ENCODE results near the gene FILIP1.
A peak's percentile ranks its signal among the peaks of the same experiment; 100 is the strongest.

The FILIP1 gene

GRCh38 chr6:75501756-75502155 is 8.2 kb upstream of the FILIP1 start:
- no peak for DNase-seq
- H3K27me3 ChIP-seq (ENCODE audit: insufficient read depth, low read depth, severe bottlenecking): no peaks in the 10 kb centered on the region
- H3K9me3 ChIP-seq (ENCODE audit: severe bottlenecking): no peaks in the 10 kb centered on the region
- no peak for TF ChIP-seq CTCF (IDR thresholded peaks at IDR 0.05; ENCODE audit: low read depth, low read length)
- H3K27ac ChIP-seq: no peak overlapping the region
- H3K4me3 ChIP-seq (ENCODE audit: low read depth, low read length): no peak overlapping the region
- no peaks in the 10 kb centered on the region for H3K36me3 ChIP-seq

- no peaks in the 10 kb centered on the region for H3K36me3 ChIP-seq
- no peak overlapping the region for H3K4me3 ChIP-seq (ENCODE audit: low read depth, low read length)
- no peak for DNase-seq
- no peaks in the 10 kb centered on the region for H3K9me3 ChIP-seq (ENCODE audit: severe bottlenecking)
- TF ChIP-seq CTCF (IDR thresholded peaks at IDR 0.05; ENCODE audit: low read depth, low read length): no peak
- H3K27me3 ChIP-seq (ENCODE audit: insufficient read depth, low read depth, severe bottlenecking): no peaks in the 10 kb centered on the region
- H3K27ac ChIP-seq: no peak overlapping the region
Observed at GRCh38 chr6:75499640-75500039, 6.0 kb upstream of the FILIP1 start.

GRCh38 chr6:75498862-75499261 is 5.3 kb upstream of the FILIP1 start:
- Histone ChIP-seq H3K4me3 (ENCODE audit: low read depth, low read length) (no peak overlapping the region), H3K27ac (no peak overlapping the region), H3K36me3 (no peaks in the 10 kb centered on the region), H3K27me3 (ENCODE audit: insufficient read depth, low read depth, severe bottlenecking) (no peaks in the 10 kb centered on the region), H3K9me3 (ENCODE audit: severe bottlenecking) (no peaks in the 10 kb centered on the region)
- no peak for TF ChIP-seq CTCF (IDR thresholded peaks at IDR 0.05; ENCODE audit: low read depth, low read length)
- no peak for DNase-seq

- TF ChIP-seq CTCF (IDR thresholded peaks at IDR 0.05; ENCODE audit: low read depth, low read length): no peak
- Histone ChIP-seq H3K36me3 (no peaks in the 10 kb centered on the region), H3K4me3 (ENCODE audit: low read depth, low read length) (no peak overlapping the region), H3K27ac (no peak overlapping the region), H3K9me3 (ENCODE audit: severe bottlenecking) (no peaks in the 10 kb centered on the region), H3K27me3 (ENCODE audit: insufficient read depth, low read depth, severe bottlenecking) (no peaks in the 10 kb centered on the region)
- DNase-seq: no peak
Observed at GRCh38 chr6:75497994-75498393, 4.4 kb upstream of the FILIP1 start.

- Histone ChIP-seq H3K9me3 (ENCODE audit: severe bottlenecking) (no peaks in the 10 kb centered on the region), H3K4me3 (ENCODE audit: low read depth, low read length) (no peak overlapping the region), H3K36me3 (no peaks in the 10 kb centered on the region), H3K27me3 (ENCODE audit: insufficient read depth, low read depth, severe bottlenecking) (no peaks in the 10 kb centered on the region), H3K27ac (no peak overlapping the region)
- DNase-seq: no peak
- no peak for TF ChIP-seq CTCF (IDR thresholded peaks at IDR 0.05; ENCODE audit: low read depth, low read length)
Observed at GRCh38 chr6:75495011-75495410, 1.4 kb upstream of the FILIP1 start.

- Histone ChIP-seq H3K4me3 (ENCODE audit: low read depth, low read length) (no peak overlapping the region), H3K36me3 (no peaks in the 10 kb centered on the region), H3K27me3 (ENCODE audit: insufficient read depth, low read depth, severe bottlenecking) (no peaks in the 10 kb centered on the region), H3K9me3 (ENCODE audit: severe bottlenecking) (no peaks in the 10 kb centered on the region), H3K27ac (peak overlapping the region; percentile 29; the same call in 1 of the 2 replicates)
- no peak for DNase-seq
- TF ChIP-seq CTCF (IDR thresholded peaks at IDR 0.05; ENCODE audit: low read depth, low read length): no peak
Observed at GRCh38 chr6:75494290-75494689, 690 bp upstream of the FILIP1 start.
